OCI-LY1 (cell line): Measurements from ENCODE around the gene KLK5.

Source experiments
- EZH2 ChIP-seq: fragments of 200-600 bp; sonication (generic), shearing (Covaris generic); IDR thresholded peaks from 2 replicates; pipeline ENCODE4 v1.8.0; 2017; ENCODE audit warnings: borderline replicate concordance, mixed run types, mild to moderate bottlenecking, antibody characterized with exemption, low read length, moderate library complexity, mixed read lengths
- TF ChIP-seq, protein P1 (sequence below): fragments of 200-600 bp; sonication (generic), shearing (Covaris generic); IDR thresholded peaks from 2 replicates; pipeline ENCODE4 v1.5.1; 2017; ENCODE audit warnings: mild to moderate bottlenecking, antibody characterized with exemption, low read length, moderate library complexity, mixed read lengths

DNA sequence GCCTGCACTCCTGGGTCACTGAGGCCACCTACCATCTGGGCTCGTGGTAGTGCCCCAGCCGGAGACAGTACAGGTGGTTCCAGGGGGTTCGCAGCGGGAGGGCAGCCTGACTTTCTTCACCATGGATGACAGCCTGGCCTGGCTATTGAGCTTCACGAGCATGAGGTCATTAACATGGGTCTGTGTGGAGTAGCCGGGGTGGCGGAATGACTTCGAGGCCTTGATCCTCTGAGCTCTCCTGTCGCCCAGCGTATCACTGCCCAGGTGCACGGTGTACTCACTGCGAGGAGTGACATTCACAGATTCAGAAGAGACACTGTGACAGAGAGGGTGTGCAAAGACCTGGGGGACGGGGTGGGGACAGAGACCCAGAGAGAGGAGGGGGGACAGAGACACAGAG is 27.4 kb upstream of the KLK5 start:
- TF ChIP-seq, protein P1, sequence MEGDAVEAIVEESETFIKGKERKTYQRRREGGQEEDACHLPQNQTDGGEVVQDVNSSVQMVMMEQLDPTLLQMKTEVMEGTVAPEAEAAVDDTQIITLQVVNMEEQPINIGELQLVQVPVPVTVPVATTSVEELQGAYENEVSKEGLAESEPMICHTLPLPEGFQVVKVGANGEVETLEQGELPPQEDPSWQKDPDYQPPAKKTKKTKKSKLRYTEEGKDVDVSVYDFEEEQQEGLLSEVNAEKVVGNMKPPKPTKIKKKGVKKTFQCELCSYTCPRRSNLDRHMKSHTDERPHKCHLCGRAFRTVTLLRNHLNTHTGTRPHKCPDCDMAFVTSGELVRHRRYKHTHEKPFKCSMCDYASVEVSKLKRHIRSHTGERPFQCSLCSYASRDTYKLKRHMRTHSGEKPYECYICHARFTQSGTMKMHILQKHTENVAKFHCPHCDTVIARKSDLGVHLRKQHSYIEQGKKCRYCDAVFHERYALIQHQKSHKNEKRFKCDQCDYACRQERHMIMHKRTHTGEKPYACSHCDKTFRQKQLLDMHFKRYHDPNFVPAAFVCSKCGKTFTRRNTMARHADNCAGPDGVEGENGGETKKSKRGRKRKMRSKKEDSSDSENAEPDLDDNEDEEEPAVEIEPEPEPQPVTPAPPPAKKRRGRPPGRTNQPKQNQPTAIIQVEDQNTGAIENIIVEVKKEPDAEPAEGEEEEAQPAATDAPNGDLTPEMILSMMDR, result no peak
- no peak for TF ChIP-seq EZH2
